Measurements from ENCODE around the gene FLII. TPM values are rescaled to one million over a fixed set of nuclear protein-coding genes. Genes with fewer than 3 reads are reported as not detected.

The FLII gene
- total and polyA plus RNA-seq, 2 donors (not counting 1 experiment from before 2014, with no cell fraction given), result 199 to 395 TPM

DNA sequence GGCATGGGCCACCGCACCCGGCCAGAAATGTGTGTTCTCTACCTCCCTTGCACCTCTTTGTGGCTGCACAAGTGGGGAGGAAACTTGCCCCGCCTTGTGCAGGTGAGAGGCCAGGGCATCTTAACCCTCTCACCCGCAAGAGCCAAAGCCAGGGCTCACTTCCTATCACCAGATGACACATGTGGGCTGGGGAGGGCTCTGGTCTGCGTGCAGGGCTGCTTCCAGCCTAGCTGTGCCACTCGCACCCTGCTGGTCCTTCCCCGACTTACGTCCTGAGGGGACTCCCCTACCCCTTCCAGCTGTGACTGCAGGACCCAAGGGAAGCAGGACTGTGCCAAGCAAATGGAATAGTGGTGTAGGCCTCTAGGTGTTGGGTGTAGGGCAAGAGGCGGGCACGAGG lies 8.8 kb upstream of the FLII start:
- Histone ChIP-seq H3K4me1 (ENCODE audit: control insufficient read depth, extremely low read depth, insufficient read depth, low read length) (peaks cover 3% of the 10 kb centered on the region), H3K27me3 (ENCODE audit: control insufficient read depth, insufficient read depth, low read length) (no peaks in the 10 kb centered on the region), H3K4me3 (replicated peaks in 1 of 4; ENCODE audit: control extremely low read depth in 1 of 4, insufficient read depth in 1 of 4, low read depth in 3 of 4, low read length in 4 of 4) (no peak overlapping the region)

DNA sequence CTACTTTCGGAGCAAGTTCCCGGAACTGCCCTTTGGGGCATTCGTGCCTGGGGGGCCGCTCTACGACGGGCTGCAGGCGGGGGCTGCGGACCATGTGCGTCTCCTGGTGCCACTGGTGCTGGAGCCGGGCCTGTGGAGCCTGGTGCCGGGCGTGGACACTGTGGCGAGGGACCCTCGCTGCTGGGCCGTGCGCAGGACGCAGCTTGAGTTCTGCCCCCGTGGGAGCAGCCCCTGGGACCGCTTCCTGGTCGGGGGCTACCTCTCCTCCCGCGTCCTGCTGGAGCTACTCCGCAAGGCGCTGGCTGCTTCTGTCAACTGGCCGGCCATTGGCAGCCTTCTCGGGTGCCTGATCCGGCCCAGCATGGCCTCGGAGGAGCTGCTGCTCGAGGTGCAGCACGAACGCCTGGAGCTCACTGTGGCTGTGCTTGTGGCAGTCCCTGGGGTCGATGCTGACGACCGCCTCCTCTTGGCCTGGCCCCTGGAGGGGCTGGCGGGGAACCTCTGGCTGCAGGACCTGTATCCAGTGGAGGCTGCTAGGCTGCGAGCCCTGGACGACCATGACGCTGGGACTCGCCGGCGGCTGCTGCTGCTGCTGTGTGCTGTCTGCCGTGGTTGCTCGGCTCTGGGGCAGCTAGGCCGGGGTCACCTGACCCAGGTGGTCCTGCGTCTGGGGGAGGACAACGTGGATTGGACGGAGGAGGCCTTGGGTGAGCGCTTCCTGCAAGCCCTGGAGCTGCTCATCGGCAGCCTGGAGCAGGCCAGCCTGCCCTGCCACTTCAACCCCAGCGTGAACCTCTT lies 5.5 kb upstream of the FLII start:
- H2AFZ ChIP-seq (ENCODE audit: low read length), result no peak overlapping the region
- H3K79me2 ChIP-seq (ENCODE audit: control insufficient read depth, insufficient read depth, low read length), result peaks cover 9% of the 10 kb centered on the region
- TF ChIP-seq EZH2 (IDR thresholded peaks at IDR 0.05; ENCODE audit: low read length, missing control alignments), result no peak
- TF ChIP-seq, protein P1, sequence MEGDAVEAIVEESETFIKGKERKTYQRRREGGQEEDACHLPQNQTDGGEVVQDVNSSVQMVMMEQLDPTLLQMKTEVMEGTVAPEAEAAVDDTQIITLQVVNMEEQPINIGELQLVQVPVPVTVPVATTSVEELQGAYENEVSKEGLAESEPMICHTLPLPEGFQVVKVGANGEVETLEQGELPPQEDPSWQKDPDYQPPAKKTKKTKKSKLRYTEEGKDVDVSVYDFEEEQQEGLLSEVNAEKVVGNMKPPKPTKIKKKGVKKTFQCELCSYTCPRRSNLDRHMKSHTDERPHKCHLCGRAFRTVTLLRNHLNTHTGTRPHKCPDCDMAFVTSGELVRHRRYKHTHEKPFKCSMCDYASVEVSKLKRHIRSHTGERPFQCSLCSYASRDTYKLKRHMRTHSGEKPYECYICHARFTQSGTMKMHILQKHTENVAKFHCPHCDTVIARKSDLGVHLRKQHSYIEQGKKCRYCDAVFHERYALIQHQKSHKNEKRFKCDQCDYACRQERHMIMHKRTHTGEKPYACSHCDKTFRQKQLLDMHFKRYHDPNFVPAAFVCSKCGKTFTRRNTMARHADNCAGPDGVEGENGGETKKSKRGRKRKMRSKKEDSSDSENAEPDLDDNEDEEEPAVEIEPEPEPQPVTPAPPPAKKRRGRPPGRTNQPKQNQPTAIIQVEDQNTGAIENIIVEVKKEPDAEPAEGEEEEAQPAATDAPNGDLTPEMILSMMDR (conservative IDR thresholded peaks at IDR 0.05 in 1 of 2, IDR thresholded peaks at IDR 0.05 in 1 of 2; ENCODE audit: low read depth in 1 of 2, low read length in 2 of 2), result no peak
- H3K9me3 ChIP-seq (ENCODE audit: control insufficient read depth, insufficient read depth, low read depth, low read length), result no peaks in the 10 kb centered on the region
- H4K20me1 ChIP-seq (ENCODE audit: control insufficient read depth, extremely low read depth, insufficient read depth, low read length), result no peaks in the 10 kb centered on the region
- H3K27ac ChIP-seq (ENCODE audit: insufficient read depth, low read length), result no peak overlapping the region
- no peak overlapping the region for H3K9ac ChIP-seq (ENCODE audit: insufficient read depth, low read length)
- H3K4me3 ChIP-seq (replicated peaks in 1 of 4; ENCODE audit: control extremely low read depth in 1 of 4, insufficient read depth in 1 of 4, low read depth in 3 of 4, low read length in 4 of 4), result no peak overlapping the region
- peaks cover 15% of the 10 kb centered on the region for H3K36me3 ChIP-seq (ENCODE audit: control insufficient read depth, insufficient read depth, low read length)
- H3K27me3 ChIP-seq (ENCODE audit: control insufficient read depth, insufficient read depth, low read length), result no peaks in the 10 kb centered on the region
- no peak overlapping the region for H3K4me2 ChIP-seq (ENCODE audit: extremely low read depth, insufficient read depth, low read length)
- H3K4me1 ChIP-seq (ENCODE audit: control insufficient read depth, extremely low read depth, insufficient read depth, low read length), result peaks cover 18% of the 10 kb centered on the region
- DNase-seq (ENCODE audit: low read depth in 2 of 2), result no peak

More for the DNA sequence above, 8.8 kb upstream of the FLII start:
- Histone ChIP-seq H3K27ac (ENCODE audit: insufficient read depth, low read length) (no peak overlapping the region), H3K9ac (ENCODE audit: insufficient read depth, low read length) (no peak overlapping the region), H3K4me2 (ENCODE audit: extremely low read depth, insufficient read depth, low read length) (no peak overlapping the region), H3K36me3 (ENCODE audit: control insufficient read depth, insufficient read depth, low read length) (peaks cover 15% of the 10 kb centered on the region), H2AFZ (ENCODE audit: low read length) (no peak overlapping the region), H3K9me3 (ENCODE audit: control insufficient read depth, insufficient read depth, low read depth, low read length) (no peaks in the 10 kb centered on the region), H3K79me2 (ENCODE audit: control insufficient read depth, insufficient read depth, low read length) (no peaks in the 10 kb centered on the region), H4K20me1 (ENCODE audit: control insufficient read depth, extremely low read depth, insufficient read depth, low read length) (no peaks in the 10 kb centered on the region)
- DNase-seq (ENCODE audit: low read depth in 2 of 2), result no peak
- TF ChIP-seq EZH2 (IDR thresholded peaks at IDR 0.05; ENCODE audit: low read length, missing control alignments), result no peak
- TF ChIP-seq, protein P1 (conservative IDR thresholded peaks at IDR 0.05 in 1 of 2, IDR thresholded peaks at IDR 0.05 in 1 of 2; ENCODE audit: low read depth in 1 of 2, low read length in 2 of 2), result no peak

DNA sequence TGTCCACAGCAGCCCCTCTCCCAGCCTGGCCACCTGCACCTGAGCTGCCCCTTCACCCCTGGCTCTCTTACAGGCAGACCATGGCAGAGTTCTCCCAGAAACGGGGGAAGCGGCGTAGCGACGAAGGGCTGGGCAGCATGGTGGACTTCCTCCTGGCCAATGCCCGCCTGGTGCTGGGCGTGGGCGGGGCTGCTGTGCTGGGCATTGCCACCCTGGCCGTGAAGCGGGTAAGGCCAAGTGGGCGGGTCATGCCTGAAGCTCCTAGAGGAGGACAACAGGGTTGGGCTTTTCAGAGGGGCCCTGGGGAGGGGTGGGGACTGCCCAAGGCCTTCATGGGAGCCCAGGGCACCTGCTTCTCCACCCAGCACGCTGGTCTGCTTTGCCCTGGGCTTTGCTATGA lies 4.1 kb upstream of the FLII start:
- H3K36me3 ChIP-seq (ENCODE audit: control insufficient read depth, insufficient read depth, low read length), result peaks cover 15% of the 10 kb centered on the region
- DNase-seq (ENCODE audit: low read depth in 2 of 2), result no peak
- no peak overlapping the region for H3K9ac ChIP-seq (ENCODE audit: insufficient read depth, low read length)
- no peak overlapping the region for H2AFZ ChIP-seq (ENCODE audit: low read length)
- H4K20me1 ChIP-seq (ENCODE audit: control insufficient read depth, extremely low read depth, insufficient read depth, low read length), result no peaks in the 10 kb centered on the region
- no peaks in the 10 kb centered on the region for H3K27me3 ChIP-seq (ENCODE audit: control insufficient read depth, insufficient read depth, low read length)
- no peak overlapping the region for H3K4me3 ChIP-seq (replicated peaks in 1 of 4; ENCODE audit: control extremely low read depth in 1 of 4, insufficient read depth in 1 of 4, low read depth in 3 of 4, low read length in 4 of 4)
- TF ChIP-seq, protein P1 (conservative IDR thresholded peaks at IDR 0.05 in 1 of 2, IDR thresholded peaks at IDR 0.05 in 1 of 2; ENCODE audit: low read depth in 1 of 2, low read length in 2 of 2), result no peak
- TF ChIP-seq EZH2 (IDR thresholded peaks at IDR 0.05; ENCODE audit: low read length, missing control alignments), result no peak
- peaks cover 18% of the 10 kb centered on the region for H3K4me1 ChIP-seq (ENCODE audit: control insufficient read depth, extremely low read depth, insufficient read depth, low read length)
- no peak overlapping the region for H3K27ac ChIP-seq (ENCODE audit: insufficient read depth, low read length)
- H3K79me2 ChIP-seq (ENCODE audit: control insufficient read depth, insufficient read depth, low read length), result peaks cover 11% of the 10 kb centered on the region
- H3K4me2 ChIP-seq (ENCODE audit: extremely low read depth, insufficient read depth, low read length), result no peak overlapping the region
- H3K9me3 ChIP-seq (ENCODE audit: control insufficient read depth, insufficient read depth, low read depth, low read length), result no peaks in the 10 kb centered on the region

Data from fibroblast of lung (primary cell).